RWPE2 (cell line): ENCODE results near the gene HHAT.

ENCODE experiments used
- ATAC-seq: fragments of 200-7000 bp; cut with Tn5 transposase; 3 replicates; pipeline ENCODE4 v1.9.1; 2021; ENCODE audit warnings: low read depth
- DNase-seq: peaks from one replicate; pipeline ENCODE4 v3.0.0-alpha.2; 2020; ENCODE audit warnings: low spot score
- H3K27ac ChIP-seq: fragments of 450-650 bp; 2 replicates; pipeline ENCODE4 v1.5.1; 2017; ENCODE audit warnings: mild to moderate bottlenecking; ENCODE audit not compliant: poor library complexity, severe bottlenecking
- H3K27me3 ChIP-seq: fragments of 250-450 bp; sonication (Bioruptor Pico); 2 replicates; pipeline ENCODE4 v1.5.1; 2021; ENCODE audit warnings: mild to moderate bottlenecking, moderate library complexity; ENCODE audit not compliant: insufficient read depth, poor library complexity, severe bottlenecking
- H3K36me3 ChIP-seq: fragments of 250-450 bp; sonication (Bioruptor Pico); 2 replicates; pipeline ENCODE4 v1.5.1; 2020; ENCODE audit warnings: low read depth, mild to moderate bottlenecking, moderate library complexity
- H3K4me1 ChIP-seq: fragments of 250-450 bp; sonication (Bioruptor Pico); 2 replicates; pipeline ENCODE4 v1.5.1; 2021; ENCODE audit warnings: mild to moderate bottlenecking, moderate library complexity; ENCODE audit not compliant: insufficient read depth, poor library complexity, severe bottlenecking
- H3K4me3 ChIP-seq: fragments of 250-450 bp; sonication (Bioruptor Pico); 2 replicates; pipeline ENCODE4 v1.5.1; 2021; ENCODE audit warnings: mild to moderate bottlenecking, moderate library complexity; ENCODE audit not compliant: severe bottlenecking
- H3K9me3 ChIP-seq: fragments of 250-450 bp; sonication (Bioruptor Pico); 2 replicates; pipeline ENCODE4 v1.5.1; 2021; ENCODE audit warnings: mild to moderate bottlenecking, moderate library complexity; ENCODE audit not compliant: severe bottlenecking
- CTCF ChIP-seq: fragments of 450-650 bp; IDR thresholded peaks from one replicate; pipeline ENCODE4 v1.5.1; 2017; ENCODE audit warnings: mild to moderate bottlenecking, moderate library complexity; ENCODE audit not compliant: poor library complexity, severe bottlenecking

The HHAT gene

GRCh38 chr1:210476730-210477129, 148.0 kb downstream of the HHAT start:
- Histone ChIP-seq H3K9me3 (no peaks in the 10 kb centered on the region), H3K27me3 (no peaks in the 10 kb centered on the region), H3K4me1 (no peaks in the 10 kb centered on the region), H3K4me3 (no peak overlapping the region), H3K36me3 (no peaks in the 10 kb centered on the region), H3K27ac (no peak overlapping the region)
- no peak for TF ChIP-seq CTCF
- DNase-seq, result no peak
- ATAC-seq, result no peak

- Histone ChIP-seq H3K9me3 (no peaks in the 10 kb centered on the region), H3K4me3 (no peak overlapping the region), H3K27me3 (no peaks in the 10 kb centered on the region), H3K4me1 (no peaks in the 10 kb centered on the region), H3K27ac (no peak overlapping the region), H3K36me3 (no peaks in the 10 kb centered on the region)
- no peak for TF ChIP-seq CTCF
- ATAC-seq, result no peak
- DNase-seq, result no peak
Measured at GRCh38 chr1:210477328-210477924, 148.7 kb downstream of the HHAT start.

- ATAC-seq (no peak), DNase-seq (no peak)
- Histone ChIP-seq H3K9me3 (no peaks in the 10 kb centered on the region), H3K27me3 (no peaks in the 10 kb centered on the region), H3K27ac (no peak overlapping the region), H3K4me3 (no peak overlapping the region), H3K4me1 (no peaks in the 10 kb centered on the region), H3K36me3 (no peaks in the 10 kb centered on the region)
- TF ChIP-seq CTCF, result no peak
Measured at GRCh38 chr1:210478820-210479219, 150.1 kb downstream of the HHAT start.

GRCh38 chr1:210482491-210482890, 153.8 kb downstream of the HHAT start:
- no peaks in the 10 kb centered on the region for H3K4me1 ChIP-seq
- no peaks in the 10 kb centered on the region for H3K9me3 ChIP-seq
- DNase-seq (no peak), ATAC-seq (no peak)
- H3K36me3 ChIP-seq, result no peaks in the 10 kb centered on the region
- H3K27ac ChIP-seq, result no peak overlapping the region
- H3K27me3 ChIP-seq, result no peaks in the 10 kb centered on the region
- no peak for TF ChIP-seq CTCF
- H3K4me3 ChIP-seq, result no peak overlapping the region

GRCh38 chr1:210482945-210483617, 154.4 kb downstream of the HHAT start:
- Histone ChIP-seq H3K36me3 (no peaks in the 10 kb centered on the region), H3K27me3 (no peaks in the 10 kb centered on the region), H3K9me3 (no peaks in the 10 kb centered on the region), H3K4me1 (no peaks in the 10 kb centered on the region), H3K27ac (no peak overlapping the region), H3K4me3 (no peak overlapping the region)
- DNase-seq (no peak), ATAC-seq (no peak)
- TF ChIP-seq CTCF, result no peak
